UCSD-AML1 (cell line): ENCODE measurements around the gene DYSF.
"Not testable (repeated sequence)": the region's sequence is repeated elsewhere in the genome, so short reads cannot be mapped to it uniquely, and the experiment has no call there.

Experiments
- DNase-seq: peaks from one replicate; lab custom pipeline; 2025; ENCODE audit not compliant: unreplicated experiment; lab: John Stamatoyannopoulos, UW

DYSF gene

DNA sequence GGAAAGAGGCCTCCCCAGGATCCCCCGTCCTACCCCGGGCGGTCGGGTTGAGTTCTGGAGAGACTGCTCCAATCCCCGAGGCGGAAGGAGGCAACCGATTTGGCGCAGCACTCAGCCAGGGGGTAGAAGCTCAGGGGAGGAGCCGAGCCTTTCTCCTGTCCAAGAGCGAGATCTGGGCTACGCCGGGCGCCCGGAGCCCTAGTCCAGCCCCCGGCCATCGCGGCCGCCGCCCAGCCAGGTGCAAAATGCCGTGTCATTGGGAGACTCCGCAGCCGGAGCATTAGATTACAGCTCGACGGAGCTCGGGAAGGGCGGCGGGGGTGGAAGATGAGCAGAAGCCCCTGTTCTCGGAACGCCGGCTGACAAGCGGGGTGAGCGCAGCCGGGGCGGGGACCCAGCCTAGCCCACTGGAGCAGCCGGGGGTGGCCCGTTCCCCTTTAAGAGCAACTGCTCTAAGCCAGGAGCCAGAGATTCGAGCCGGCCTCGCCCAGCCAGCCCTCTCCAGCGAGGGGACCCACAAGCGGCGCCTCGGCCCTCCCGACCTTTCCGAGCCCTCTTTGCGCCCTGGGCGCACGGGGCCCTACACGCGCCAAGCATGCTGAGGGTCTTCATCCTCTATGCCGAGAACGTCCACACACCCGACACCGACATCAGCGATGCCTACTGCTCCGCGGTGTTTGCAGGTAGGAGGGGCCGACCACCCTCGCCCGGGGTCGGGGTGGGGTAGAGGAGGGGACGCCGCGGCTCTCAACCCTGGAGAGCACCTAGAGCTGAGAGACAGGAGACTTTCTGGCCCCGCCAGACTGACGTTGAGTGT is at the start of gene DYSF:
Gene DYSF, plus strand, starts transcription at position 158 of the 817 bp plus-strand sequence.
- no peak for DNase-seq

DNA sequence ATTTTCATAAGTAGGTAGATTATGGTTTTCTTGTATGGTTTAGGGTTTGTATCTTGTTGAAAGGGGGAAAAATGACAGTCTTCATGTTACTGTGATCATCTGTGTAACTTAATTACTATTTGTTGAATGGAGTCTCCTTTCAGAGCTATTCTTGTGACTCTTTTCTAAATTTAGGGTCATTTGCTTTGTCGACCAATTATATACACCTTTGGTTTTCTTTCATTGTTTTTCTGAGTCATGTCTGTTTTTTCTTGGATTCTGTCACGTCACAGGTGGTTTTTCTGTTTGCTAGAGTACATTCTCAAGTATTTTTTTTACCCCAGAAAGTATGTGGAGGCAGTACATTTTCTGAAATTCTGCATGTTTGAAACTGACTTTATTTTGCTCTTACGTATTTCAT is 43.8 kb upstream of the DYSF start:
- DNase-seq, result no peak

DNA sequence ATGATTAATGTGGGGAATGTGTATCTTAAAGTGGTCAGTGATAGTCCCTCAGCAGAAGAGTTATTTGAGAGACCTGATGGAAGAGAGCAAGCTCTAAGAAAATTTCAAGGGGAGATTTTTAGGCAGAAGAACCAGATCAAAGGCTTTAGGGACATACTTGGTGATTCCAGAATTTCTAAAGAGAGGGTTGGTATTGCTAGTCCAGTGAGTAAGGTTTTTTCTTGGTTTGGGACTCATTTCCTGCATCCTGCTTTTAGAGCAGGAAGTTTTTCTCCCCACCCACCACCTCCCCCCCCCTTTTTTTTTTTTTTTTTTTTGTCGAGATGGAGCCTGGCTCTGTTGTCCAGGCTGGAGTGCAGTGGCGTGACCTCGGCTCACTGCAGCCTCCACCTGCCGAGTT is 42.7 kb upstream of the DYSF start:
- DNase-seq, result no peak

DNA sequence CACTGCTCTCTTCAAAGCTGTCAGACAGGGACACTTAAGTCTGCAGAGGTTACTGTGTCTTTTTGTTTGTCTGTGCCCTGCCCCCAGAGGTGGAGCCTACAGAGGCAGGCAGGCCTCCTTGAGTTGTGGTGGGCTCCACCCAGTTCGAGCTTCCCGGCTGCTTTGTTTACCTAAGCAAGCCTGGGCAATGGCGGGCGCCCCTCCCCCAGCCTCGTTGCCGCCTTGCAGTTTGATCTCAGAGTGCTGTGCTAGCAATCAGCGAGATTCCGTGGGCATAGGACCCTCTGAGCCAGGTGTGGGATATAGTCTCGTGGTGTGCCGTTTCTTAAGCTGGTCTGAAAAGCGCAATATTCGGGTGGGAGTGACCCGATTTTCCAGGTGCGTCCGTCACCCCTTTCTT is 36.5 kb upstream of the DYSF start:
- not testable (repeated sequence) for DNase-seq

DNA sequence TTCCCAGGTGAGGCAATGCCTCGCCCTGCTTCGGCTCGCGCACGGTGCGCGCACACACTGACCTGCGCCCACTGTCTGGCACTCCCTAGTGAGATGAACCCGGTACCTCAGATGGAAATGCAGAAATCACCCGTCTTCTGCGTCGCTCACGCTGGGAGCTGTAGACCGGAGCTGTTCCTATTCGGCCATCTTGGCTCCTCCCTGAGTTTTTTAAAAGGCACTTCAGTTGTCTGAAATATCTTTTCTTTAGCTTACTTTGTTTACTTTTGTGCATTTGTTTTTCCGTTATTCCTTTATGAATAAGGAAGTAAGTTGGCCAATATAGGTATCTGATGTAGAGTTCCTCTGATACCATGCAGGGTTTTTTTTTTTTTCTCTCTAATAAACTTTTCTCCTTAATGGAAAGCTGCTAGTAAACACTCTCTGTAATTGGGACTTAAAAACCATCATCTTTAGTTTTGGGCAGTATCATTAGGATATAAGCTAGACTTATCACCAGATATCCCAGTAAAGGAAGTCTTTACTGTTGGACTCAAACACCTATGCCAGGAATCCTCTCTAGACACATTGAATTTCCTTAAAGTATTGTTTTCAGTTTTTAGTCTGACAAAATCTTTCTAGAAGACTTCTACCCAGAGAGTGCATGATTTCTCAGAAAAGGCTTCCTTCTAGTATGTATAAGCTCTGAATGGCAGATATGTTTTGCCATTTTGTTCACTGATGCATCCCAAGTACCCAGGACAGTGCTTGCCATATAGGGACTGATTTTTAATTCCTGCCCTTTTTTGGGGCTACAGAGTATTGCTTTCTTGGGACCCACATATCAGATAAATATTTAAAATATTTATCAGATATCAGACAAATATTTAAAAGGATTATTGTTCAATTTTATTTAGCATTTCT is 35.8 kb upstream of the DYSF start:
- DNase-seq, result no peak

DNA sequence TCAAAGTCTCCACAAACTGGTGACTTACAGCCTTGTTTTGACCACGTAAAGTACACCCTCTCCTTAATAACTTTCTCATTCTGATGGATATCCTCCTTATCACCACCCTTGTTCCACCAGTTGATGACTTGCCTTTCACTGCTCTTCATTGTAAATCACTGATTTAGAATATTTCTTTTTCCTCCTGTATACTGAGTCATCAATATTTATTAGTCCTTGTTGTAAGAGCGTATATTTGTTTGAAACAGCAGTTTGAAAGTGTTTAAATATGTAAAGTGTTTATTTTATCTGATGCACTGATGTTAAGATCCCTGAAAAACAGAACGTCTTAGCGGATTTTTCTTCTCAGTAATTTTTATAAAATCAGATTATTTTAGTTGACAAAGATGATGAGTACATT is 34.2 kb upstream of the DYSF start:
- no peak for DNase-seq

DNA sequence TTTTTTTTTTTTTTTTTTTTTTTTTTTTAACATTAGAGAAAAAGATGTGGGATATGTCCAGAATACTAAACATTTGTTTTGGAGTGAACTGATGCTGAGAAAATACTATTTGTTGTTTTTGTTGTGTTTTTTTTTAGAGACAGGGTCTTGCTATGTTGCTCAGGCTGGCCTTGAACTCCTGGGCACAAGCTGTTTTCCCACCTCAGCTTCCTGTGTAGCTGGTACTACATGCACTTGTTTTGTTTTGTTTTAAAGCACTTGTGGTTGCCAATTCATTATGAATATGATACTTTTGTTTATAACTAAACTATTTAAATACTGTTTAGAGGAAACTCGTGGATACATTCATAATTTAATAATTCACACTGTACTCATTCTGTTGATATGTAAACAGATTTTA is 33.4 kb upstream of the DYSF start:
- no peak for DNase-seq

DNA sequence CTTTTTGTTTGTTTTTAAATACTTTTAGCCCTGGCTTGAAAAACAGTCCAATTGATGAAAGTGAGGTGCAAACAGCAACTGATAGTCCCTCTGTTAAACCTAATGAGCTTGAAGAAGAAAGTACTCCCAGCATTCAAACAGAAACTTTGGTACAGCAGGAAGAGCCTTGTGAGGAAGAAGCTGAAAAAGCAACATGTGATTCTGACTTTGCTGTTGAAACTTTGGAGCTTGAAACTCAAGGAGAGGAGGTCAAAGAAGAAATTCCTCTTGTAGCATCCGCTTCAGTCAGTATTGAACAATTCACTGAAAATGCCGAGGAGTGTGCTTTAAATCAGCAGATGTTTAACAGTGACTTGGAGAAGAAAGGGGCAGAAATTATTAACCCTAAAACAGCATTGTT is 30.6 kb upstream of the DYSF start:
- DNase-seq, result no peak

DNA sequence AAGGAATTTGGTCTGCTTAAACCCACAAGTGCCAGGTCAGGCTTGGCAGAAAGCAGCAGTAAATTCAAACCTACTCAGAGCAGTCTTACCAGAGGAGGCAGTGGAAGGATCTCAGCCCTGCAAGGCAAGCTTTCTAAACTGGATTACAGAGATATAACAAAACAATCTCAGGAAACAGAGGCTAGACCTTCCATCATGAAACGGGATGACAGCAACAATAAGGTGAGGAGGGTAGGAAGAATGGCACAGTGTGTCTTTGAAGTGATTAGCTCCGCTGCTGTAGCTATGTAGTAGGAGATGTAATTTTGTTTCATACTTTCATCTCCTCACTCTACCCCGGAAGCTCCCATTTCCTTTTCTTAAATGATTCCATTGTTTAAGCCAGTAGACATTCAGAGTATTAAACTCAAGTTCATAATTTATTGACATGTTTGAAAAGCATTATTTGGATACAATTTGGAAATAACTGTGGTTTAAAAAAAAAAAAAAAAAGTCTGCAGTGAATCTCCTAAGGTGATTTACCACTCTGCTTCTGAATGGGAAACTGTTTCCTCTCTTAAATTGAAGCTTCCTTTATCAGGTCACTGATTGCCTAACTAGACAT is 29.4 kb upstream of the DYSF start:
- no peak for DNase-seq

DNA sequence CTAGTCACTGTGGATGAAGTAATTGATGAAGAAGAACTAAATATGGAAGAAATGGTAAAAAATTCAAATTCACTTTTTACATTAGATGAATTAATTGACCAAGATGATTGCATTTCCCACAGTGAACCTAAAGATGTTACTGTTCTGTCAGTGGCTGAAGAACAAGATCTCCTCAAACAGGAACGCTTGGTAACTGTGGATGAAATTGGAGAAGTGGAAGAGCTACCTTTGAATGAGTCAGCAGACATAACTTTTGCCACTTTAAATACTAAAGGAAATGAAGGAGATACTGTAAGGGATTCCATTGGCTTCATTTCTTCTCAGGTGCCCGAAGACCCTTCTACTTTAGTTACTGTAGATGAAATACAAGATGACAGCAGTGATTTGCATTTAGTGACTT is 26.6 kb upstream of the DYSF start:
- no peak for DNase-seq

DNA sequence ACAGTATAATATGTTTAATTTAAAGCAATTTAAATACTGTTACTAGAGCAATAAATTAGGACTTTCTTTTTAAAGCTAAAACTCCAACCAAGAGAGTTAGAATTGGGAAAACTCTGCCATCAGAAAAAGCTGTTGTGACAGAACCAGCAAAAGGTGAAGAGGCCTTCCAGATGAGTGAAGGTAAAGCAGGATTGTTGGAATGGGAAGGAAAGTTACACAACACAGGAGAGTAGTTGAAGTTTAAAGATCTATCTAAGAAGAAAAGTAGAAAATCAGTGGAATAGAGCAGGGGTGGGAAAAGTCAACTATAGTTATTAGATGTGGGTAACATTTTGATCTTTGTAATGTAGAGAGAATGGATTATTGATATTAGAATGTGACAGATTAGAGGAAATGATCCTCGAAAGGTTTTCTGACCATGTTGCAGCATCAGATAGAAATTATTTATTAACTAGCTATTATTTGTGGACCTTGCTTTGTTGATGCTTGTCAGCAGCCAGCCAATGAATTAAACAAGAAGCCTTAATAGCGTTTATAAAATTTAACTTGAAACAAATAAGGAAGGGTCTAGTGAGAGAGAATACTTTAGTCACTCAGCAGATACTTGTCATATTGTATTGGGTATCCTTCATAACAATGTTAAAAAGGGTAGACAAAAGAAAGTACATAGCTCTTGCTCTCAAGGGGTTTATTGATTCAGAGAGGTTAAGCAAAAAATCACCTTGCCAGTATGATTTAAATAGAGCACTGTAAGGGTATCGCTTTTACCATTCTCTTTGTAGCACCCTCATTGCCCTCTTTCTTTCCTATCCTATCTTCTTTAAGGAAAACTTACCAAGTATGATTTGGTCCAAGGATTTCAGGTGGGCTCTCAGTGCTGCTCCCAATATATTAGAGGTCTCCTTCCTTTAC is 24.6 kb upstream of the DYSF start:
- DNase-seq, result no peak

DNA sequence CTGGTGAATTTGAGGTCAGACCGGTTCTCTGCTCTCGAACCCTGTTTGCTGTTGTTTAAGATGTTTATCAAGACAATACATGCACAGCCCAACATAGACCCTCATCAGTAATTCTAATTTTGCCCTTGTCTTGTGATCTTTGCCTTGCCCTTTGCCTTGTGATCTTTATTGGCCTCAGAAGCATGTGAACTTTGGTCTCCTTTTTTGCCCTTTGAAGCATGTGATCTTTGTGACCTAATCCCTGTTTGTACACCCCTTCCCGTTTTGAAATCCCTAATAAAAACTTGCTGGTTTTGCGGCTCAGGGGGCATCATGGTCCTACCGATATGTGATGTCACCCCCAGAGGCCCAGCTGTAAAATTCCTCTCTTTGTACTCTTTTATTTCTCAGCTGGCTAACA is 8.2 kb upstream of the DYSF start:
- not testable (repeated sequence) for DNase-seq

DNA sequence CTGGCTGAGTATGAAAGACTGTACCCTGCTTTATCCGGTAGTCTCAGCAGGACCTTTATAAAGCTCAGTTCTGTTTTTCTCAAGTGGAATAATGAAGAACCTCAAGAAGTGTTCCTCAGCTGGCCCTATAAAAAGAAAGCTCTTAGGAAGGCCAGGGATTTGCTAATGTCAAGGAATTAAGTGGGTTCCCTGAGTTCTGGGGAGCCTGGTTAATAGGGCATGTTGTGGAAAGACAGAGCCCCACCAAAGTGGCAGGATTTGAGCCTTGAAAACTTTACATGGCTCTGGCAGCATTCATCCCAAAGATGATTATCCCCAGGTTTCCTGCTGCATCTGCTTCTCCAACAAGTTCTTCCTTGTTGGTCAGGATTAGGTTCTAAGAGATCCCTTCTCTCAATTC is 6.9 kb upstream of the DYSF start:
- DNase-seq, result no peak

DNA sequence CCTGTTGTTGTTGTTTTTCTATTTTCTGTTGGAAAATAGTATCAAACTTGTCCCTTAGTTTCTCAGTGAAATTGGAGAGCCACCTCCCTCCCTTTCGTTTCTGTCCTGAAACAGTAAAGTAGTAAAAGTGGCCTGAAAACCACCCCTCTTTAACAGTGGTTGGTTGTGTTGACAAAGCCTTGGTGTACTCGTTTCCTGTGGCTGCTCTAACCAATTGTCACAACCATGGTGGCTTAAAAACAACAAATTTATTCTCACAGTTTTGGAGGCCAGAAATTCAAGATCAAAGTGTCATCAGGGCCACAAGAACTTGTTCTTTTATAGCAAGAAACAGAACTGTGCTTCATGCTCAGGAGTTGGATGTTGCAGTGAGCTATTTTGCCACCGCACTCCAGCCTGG is 4.0 kb upstream of the DYSF start:
- DNase-seq, result no peak

DNA sequence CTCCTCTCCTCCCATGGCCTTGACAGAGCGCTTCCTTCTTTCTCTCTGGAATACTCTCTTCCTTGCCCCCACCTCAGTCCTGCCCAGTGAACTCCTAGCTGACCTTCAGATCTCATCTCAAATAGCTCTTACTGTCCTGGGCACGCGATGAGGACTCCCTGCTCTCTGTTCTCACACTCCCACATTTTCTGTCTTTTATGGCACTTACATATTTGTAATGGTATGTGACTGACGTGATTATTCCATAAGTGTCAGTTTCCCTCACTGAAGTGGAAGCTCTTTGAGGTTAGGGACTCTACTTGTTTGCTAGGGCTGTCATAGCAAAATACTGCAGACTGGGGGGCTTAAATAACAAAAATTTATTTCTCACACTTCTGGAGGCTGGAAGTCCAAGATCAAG is 1.7 kb upstream of the DYSF start:
- no peak for DNase-seq

DNA sequence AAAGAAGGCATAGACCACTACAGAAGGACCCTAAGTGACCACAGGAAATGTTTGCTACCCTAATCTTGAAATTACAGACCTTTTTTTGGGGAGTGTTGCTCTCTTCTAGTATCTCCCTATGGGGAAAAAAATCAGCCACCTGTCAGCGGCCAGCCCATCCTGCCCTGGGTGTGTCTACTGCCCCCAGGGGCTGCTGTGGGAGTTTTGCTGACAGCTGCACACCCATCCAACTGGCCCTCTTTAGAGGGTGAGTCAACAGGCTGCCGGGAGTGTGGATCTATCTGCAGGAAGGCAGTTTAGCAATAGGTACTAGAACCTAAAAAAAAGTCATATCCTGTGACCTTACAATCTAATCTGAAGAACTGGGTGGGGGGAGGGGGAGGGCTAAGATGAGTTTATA is 796 bp upstream of the DYSF start:
- DNase-seq, result peak; percentile 78

DNA sequence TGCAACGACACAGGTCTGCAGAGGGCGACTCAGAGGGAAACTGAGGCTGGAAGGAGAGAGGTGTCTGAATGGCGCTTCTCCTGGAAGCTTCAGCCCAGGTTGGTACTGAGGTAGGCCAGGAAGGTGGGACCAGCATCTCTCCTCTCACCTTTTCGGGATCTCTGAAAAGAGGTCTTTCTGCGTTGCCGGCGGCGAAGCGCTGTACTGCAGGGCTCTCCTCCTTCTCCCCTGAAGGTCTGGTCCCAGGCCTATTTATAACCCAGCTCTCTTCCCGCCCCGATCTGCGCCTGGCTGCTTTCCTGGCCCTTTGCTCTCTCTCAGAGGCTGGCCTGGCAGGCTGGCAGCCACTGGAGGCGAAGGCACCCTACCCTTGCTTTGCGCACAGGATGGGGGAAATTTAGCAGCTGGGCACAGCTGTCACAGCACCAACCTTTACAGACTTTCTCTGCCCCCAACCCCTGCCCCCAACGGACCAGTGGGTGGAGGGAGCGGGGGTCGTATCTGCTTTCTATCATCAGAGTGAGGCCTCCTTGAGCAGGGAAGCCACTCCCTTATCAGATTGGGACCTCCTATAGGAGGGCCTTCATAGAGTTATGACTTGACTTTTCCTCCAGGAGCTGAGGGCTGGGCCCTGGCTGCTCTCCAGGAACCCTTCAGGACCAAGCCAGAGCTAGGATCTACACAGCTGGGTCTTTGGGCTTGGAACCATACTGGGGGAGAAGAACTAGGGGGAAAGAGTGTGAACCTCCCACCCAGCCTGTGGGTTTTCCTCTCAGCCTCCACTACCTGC is 1.1 kb downstream of the DYSF start:
- no peak for DNase-seq

DNA sequence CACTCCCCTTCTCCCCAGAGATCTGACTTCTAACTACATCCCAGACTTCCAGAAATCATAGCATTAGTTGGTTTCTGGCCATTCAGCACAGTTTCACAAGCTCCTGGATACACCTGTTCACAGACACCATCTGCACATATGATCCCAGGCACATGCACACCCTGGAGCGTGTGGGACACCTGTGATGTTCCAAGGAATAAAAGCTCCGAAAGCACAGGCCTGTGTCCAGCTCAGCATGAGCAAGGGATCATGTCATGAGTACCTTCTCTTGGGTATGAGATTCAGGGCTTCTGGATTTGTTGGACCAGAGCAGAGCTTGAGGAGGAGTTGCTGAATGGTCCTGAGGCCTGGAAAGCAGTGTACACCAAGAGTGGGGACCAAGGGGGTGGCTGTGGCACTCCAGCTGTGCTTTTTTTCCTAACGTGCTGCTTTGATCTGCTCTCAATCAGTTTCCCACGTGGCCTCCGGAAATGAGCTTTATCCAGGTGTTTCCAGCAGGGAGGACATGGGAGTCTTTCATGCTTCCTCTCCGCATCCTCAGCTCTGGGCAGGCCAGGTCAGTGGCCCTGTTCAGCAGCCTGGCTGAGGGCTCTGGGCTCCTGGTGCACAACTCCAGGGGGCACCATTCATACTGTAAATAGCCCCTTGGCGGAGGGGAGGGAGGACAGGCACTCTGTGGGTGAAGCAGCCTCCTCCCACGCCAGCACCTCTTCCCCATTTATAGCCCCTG is 1.8 kb downstream of the DYSF start:
- peak; percentile 80 for DNase-seq
